Vagina (tissue), 2 donors: ENCODE data around the gene RACK1. TPM values are rescaled to one million over a fixed set of nuclear protein-coding genes. Genes with fewer than 3 reads are reported as not detected.

ENCODE experiments used
- DNase-seq, 2 donors: peaks; one replicate each; pipeline ENCODE4 v3.0.0-alpha.2; 2017; ENCODE audit errors: extremely low spot score in 2 of 2
- H3K27ac ChIP-seq: fragments of 200-600 bp; sonication (generic); one replicate; pipeline ENCODE4 v1.5.1; 2019
- H3K27me3 ChIP-seq: fragments of 200-600 bp; sonication (generic); one replicate; pipeline ENCODE4 v1.5.1; 2019
- H3K36me3 ChIP-seq, 2 donors: fragments of 200-600 bp; sonication (generic); one replicate each; pipeline ENCODE4 v1.5.1; 2017 to 2019
- H3K4me1 ChIP-seq: fragments of 200-600 bp; sonication (generic); one replicate; pipeline ENCODE4 v1.5.1; 2019
- H3K4me3 ChIP-seq, 2 donors: fragments of 200-600 bp; sonication (generic); 1 replicate in 1 of 2; 2 replicates in 1 of 2; pipeline ENCODE4 v1.5.1; 2016 to 2019
- H3K9me3 ChIP-seq: fragments of 200-600 bp; sonication (generic); one replicate; pipeline ENCODE4 v1.5.1; 2019
- POLR2A ChIP-seq, 2 donors: fragments of 450-650 bp; IDR thresholded peaks; one replicate each; pipeline ENCODE4 v1.6.1; 2017; ENCODE audit warnings: antibody characterized with exemption in 2 of 2, mild to moderate bottlenecking in 2 of 2, moderate library complexity in 2 of 2
- POLR2AphosphoS5 ChIP-seq, 2 donors: sonication (generic); formaldehyde crosslinking; IDR thresholded peaks; one replicate each; pipeline ENCODE4 v1.9.0; 2017; ENCODE audit warnings: antibody characterized with exemption in 2 of 2, mild to moderate bottlenecking in 2 of 2, low read depth in 1 of 2; ENCODE audit not compliant: insufficient read depth in 1 of 2
- intact Hi-C: fragments of 100-400 bp; cut with DNase I; formaldehyde crosslinking; loops from one replicate; pipeline ENCODE4 v1.15.1; 2023
- total RNA-seq: library from RNA; depleted of rRNA; stranded (reverse); fragments of >200 nt; gene quantifications from one replicate; pipeline ENCODE4 v1.2.3, GENCODE V29; 2016
- TF ChIP-seq, protein P1 (sequence below), 3 experiments: fragments of 450-650 bp in 2 of 3; fragments of 200-600 bp in 1 of 3; sonication (generic) in 1 of 3; IDR thresholded peaks; one replicate each; pipeline ENCODE4 v1.5.1; 2017 to 2019; ENCODE audit warnings: antibody characterized with exemption in 3 of 3, mild to moderate bottlenecking in 2 of 3, moderate library complexity in 2 of 3

Gene RACK1
- total RNA-seq, 1 donor from 2014 or later = 3,043 TPM

DNA sequence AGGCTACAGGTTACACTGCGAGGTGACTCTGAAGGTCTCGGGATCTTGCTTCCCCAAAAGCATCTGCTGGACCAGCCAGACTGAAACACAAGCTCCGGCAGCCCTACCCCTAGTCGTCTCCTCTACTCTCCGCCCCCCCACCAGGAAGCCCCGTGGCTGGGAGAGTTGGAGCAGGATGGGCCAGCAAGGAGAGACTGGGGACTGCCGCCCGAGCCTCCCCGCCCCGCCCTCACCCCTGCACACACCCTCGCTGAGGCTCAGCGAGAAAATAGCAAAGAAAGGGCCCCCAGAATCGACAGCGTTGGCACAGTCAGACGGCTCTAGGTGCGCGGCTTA, 40.0 kb downstream of the RACK1 start:
- Histone ChIP-seq H3K27me3 (no peaks in the 10 kb centered on the region), H3K4me3 (peak overlapping the region; percentile 64 to 83), H3K27ac (peak overlapping the region; percentile 87), H3K4me1 (peaks cover 29% of the 10 kb centered on the region), H3K9me3 (no peaks in the 10 kb centered on the region), H3K36me3 (no peaks in the 10 kb centered on the region)
- TF ChIP-seq, protein P1, sequence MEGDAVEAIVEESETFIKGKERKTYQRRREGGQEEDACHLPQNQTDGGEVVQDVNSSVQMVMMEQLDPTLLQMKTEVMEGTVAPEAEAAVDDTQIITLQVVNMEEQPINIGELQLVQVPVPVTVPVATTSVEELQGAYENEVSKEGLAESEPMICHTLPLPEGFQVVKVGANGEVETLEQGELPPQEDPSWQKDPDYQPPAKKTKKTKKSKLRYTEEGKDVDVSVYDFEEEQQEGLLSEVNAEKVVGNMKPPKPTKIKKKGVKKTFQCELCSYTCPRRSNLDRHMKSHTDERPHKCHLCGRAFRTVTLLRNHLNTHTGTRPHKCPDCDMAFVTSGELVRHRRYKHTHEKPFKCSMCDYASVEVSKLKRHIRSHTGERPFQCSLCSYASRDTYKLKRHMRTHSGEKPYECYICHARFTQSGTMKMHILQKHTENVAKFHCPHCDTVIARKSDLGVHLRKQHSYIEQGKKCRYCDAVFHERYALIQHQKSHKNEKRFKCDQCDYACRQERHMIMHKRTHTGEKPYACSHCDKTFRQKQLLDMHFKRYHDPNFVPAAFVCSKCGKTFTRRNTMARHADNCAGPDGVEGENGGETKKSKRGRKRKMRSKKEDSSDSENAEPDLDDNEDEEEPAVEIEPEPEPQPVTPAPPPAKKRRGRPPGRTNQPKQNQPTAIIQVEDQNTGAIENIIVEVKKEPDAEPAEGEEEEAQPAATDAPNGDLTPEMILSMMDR (IDR thresholded peaks at IDR 0.05) = no peak
- no peak for TF ChIP-seq POLR2A (IDR thresholded peaks at IDR 0.05)
- no peak for TF ChIP-seq POLR2AphosphoS5 (IDR thresholded peaks at IDR 0.05; ENCODE audit: insufficient read depth in 1 of 2, low read depth in 1 of 2)
- DNase-seq = no peak
- intact Hi-C loops = no loop called here

DNA sequence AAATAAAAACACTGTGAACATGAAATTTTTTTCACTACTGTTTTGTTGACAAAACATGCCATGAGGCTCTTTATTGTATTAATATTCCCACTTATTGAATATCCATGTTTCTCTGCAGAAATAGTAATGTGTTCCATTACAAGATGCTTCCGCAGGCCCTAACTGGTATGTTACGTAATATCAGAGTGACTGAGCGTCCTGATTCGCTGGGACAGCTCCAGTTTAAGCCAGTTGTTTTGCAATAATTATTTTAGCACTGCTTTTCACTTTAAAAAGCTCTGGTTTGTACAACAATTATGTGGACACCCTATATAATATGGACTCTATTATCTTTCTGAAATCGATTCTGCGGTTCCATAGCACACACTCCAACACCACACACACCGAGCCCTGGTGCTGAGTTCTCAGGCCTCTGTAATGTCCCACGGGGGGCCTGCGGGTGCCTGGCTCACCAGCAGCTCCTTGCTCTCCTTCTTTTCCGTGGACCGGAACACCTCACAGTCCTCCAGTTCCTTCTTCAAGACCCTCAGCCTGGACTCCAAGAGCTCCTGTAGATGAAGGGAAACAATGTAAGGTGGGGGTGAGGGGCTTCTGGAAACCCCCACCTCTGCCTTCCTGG, 40.5 kb downstream of the RACK1 start:
- DNase-seq = no peak
- Histone ChIP-seq H3K27ac (peak overlapping the region; percentile 87), H3K9me3 (no peaks in the 10 kb centered on the region), H3K4me1 (peaks cover 29% of the 10 kb centered on the region), H3K4me3 (peak overlapping the region; percentile 64 to 83), H3K27me3 (no peaks in the 10 kb centered on the region), H3K36me3 (no peaks in the 10 kb centered on the region)
- intact Hi-C loops = no loop called here
- TF ChIP-seq POLR2AphosphoS5 (IDR thresholded peaks at IDR 0.05; ENCODE audit: insufficient read depth in 1 of 2, low read depth in 1 of 2) = peak; percentile 22 to 50
- TF ChIP-seq, protein P1 (IDR thresholded peaks at IDR 0.05) = no peak

DNA sequence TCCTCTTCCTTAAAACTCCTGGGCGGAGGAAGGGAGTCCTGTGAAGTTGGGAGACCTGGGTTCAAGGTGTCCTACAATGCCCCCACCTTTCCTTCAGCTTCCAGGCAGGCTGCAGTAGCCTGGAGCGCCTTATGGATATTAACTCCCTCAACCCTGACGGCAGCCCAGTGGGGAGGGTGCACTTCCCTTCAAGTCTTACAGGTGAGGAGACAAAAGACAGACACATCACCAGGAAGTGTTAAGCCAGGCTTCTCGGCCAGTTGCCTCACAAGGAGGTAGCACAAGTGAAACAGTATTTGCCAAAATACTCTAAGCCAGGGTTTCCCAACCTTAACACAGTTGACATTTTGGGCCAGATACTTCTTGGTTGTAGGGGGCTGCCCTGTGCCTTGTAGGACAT, 42.9 kb downstream of the RACK1 start:
- intact Hi-C loops = no loop called here
- Histone ChIP-seq H3K36me3 (no peaks in the 10 kb centered on the region), H3K27ac (no peak overlapping the region), H3K4me3 (no peak overlapping the region), H3K9me3 (no peaks in the 10 kb centered on the region), H3K4me1 (peaks cover 22% of the 10 kb centered on the region), H3K27me3 (no peaks in the 10 kb centered on the region)
- DNase-seq = no peak
- TF ChIP-seq POLR2AphosphoS5 (IDR thresholded peaks at IDR 0.05; ENCODE audit: insufficient read depth in 1 of 2, low read depth in 1 of 2) = no peak
- TF ChIP-seq, protein P1 (IDR thresholded peaks at IDR 0.05) = no peak
- no peak for TF ChIP-seq POLR2A (IDR thresholded peaks at IDR 0.05)

DNA sequence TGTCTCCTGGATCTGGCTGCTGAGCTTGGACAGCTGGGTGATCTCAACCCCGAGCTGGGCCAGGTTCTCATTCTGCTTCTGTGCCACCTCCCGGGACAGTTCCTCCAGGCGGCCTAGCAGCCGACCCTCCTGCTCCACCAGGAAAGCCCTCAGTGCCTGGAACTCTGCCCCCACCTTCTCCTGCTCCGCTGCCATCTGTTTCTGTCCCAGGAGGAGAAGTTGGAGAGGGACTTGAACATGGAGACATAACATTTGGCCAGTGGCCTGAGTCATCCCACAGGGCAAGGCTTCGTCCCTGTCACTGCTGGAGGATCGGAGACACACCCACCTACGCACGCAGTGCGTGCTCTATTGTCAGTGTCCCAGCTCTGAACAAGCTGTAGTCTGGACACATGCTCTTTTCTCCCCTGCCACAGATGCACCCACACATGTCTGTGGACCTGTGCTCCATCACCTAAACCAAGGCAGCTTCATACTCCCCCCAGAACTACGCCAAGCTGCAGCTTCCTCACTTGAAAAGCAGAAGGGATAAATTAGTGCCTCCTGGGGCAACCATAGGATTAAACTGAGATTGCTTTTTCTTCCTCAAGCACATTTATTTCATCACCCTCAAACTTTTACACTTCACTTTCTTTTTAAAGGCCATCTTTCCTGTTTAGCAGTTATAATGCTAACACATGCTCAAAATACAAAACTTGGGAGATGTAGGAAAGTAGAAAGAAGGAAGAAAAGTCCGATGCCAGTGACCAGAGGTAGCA, 43.6 kb downstream of the RACK1 start:
- DNase-seq = no peak
- intact Hi-C loops = loop anchor here (10.0 kb wide), 1 partner anchor 395 kb away; the partner anchor contains the start of gene MGAT1
- TF ChIP-seq POLR2A (IDR thresholded peaks at IDR 0.05) = no peak
- TF ChIP-seq, protein P1 (IDR thresholded peaks at IDR 0.05) = no peak
- no peak for TF ChIP-seq POLR2AphosphoS5 (IDR thresholded peaks at IDR 0.05; ENCODE audit: insufficient read depth in 1 of 2, low read depth in 1 of 2)
- H3K36me3 ChIP-seq = no peaks in the 10 kb centered on the region
- H3K27ac ChIP-seq = no peak overlapping the region
- H3K27me3 ChIP-seq = no peaks in the 10 kb centered on the region
- H3K9me3 ChIP-seq = no peaks in the 10 kb centered on the region
- H3K4me1 ChIP-seq = peaks cover 14% of the 10 kb centered on the region
- H3K4me3 ChIP-seq = no peak overlapping the region
